Suprapubic skin (tissue), 4 donors: ENCODE data around the gene AHCYL1. TPM values are rescaled to one million over a fixed set of nuclear protein-coding genes. Genes with fewer than 3 reads are reported as not detected.

ENCODE experiments used
- DNase-seq, 2 donors: peaks; one replicate each; pipeline ENCODE4 v3.0.0-alpha.2; 2019; ENCODE audit warnings: low spot score in 2 of 2
- H3K27ac ChIP-seq: fragments of 200-600 bp; sonication (generic); one replicate; pipeline ENCODE4 v1.5.1; 2019
- H3K27me3 ChIP-seq: fragments of 200-600 bp; sonication (generic); one replicate; pipeline ENCODE4 v1.5.1; 2019
- H3K36me3 ChIP-seq: fragments of 200-600 bp; sonication (generic); one replicate; pipeline ENCODE4 v1.5.1; 2019
- H3K4me1 ChIP-seq: fragments of 200-600 bp; sonication (generic); one replicate; pipeline ENCODE4 v1.5.1; 2019
- H3K4me3 ChIP-seq: fragments of 200-600 bp; sonication (generic); one replicate; pipeline ENCODE4 v1.5.1; 2019; ENCODE audit warnings: mild to moderate bottlenecking
- H3K9me3 ChIP-seq: fragments of 200-600 bp; sonication (generic); one replicate; pipeline ENCODE4 v1.5.1; 2019
- CTCF ChIP-seq, 2 donors: fragments of 200-600 bp in 1 of 2; fragments of 450-650 bp in 1 of 2; sonication (generic) in 1 of 2; IDR thresholded peaks; one replicate each; pipeline ENCODE4 v1.5.1; 2016 to 2019; ENCODE audit warnings: antibody characterized with exemption in 2 of 2, mild to moderate bottlenecking in 1 of 2, moderate library complexity in 1 of 2
- EP300 ChIP-seq: sonication (generic); formaldehyde crosslinking; IDR thresholded peaks from one replicate; pipeline ENCODE4 v1.6.1; 2017; ENCODE audit warnings: antibody characterized with exemption
- POLR2A ChIP-seq, 2 donors: fragments of 450-650 bp; IDR thresholded peaks; one replicate each; pipeline ENCODE4 v1.6.1; 2017; ENCODE audit warnings: antibody characterized with exemption in 2 of 2, mild to moderate bottlenecking in 2 of 2, moderate library complexity in 2 of 2
- POLR2AphosphoS5 ChIP-seq, 3 donors: sonication (generic); formaldehyde crosslinking; IDR thresholded peaks; one replicate each; pipeline ENCODE4 v1.6.1; 2017; ENCODE audit warnings: antibody characterized with exemption in 3 of 3
- WGBS: methylation state at CpG from one replicate; pipeline ENCODE4 v1.1.5; 2018; 5-methylcytosine and 5-hydroxymethylcytosine counted together
- total RNA-seq, 4 donors: library from RNA; depleted of rRNA; stranded (reverse); fragments of >200 nt; gene quantifications; one replicate each; pipeline ENCODE4 v1.1.0, GENCODE V29; 2016

AHCYL1 gene
- total RNA-seq, 4 donors from 2014 or later: 37.7 to 50.4 (median 48.6) TPM

GRCh38 chr1:110070282-110070669 is 85.7 kb downstream of the AHCYL1 start:
- no peak for TF ChIP-seq CTCF (IDR thresholded peaks at IDR 0.05)
- no peak for TF ChIP-seq POLR2AphosphoS5 (IDR thresholded peaks at IDR 0.05)
- TF ChIP-seq POLR2A (IDR thresholded peaks at IDR 0.05): no peak
- no peak for TF ChIP-seq EP300
- WGBS: 22% methylated on average over 12 of the region's 52 CpGs
- H3K27me3 ChIP-seq: peaks cover 82% of the 10 kb centered on the region

DNA sequence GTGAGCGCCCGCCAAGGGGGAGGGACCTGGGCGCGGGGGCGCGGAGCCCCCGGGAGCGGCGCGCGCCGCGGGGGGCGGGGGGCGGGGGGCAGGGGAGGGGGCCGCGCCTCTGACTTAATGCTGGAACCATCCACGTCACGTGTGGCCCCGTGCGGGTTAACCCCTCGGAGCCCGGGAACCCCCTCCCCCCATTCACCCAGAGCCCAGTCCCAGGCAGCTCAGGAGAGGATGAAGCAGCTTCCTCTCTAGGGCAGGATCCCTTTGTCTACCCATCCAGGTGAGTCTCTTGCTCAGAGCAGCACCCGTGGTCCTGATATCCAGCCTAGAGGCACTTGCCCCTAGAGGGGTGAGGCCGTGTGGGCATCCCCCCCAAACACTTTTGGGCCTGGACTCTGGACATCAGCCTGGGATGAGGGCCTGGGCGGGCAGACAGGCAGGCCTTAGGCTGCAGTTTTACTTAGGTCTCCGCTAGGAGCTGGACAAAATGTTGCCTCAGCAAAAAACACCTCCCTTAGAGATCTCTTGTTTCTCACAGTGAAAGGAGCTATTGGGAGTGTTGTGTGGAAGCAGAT is 86.2 kb downstream of the AHCYL1 start, which contains the start of gene ALX3:
TSS of gene ALX3 (minus strand) at position 2 of the 572 bp plus-strand sequence. CDS start 60 bp downstream, outside the sequence.
- no peaks in the 10 kb centered on the region for H3K9me3 ChIP-seq
- H3K27ac ChIP-seq: no peak within 1 kb of the TSS
- H3K4me1 ChIP-seq: peaks cover 34% of the 10 kb centered on the region
- TF ChIP-seq EP300 (no peak), CTCF (IDR thresholded peaks at IDR 0.05) (no peak), POLR2A (IDR thresholded peaks at IDR 0.05) (no peak), POLR2AphosphoS5 (IDR thresholded peaks at IDR 0.05) (no peak)
- peaks cover 87% of the 10 kb centered on the region for H3K27me3 ChIP-seq
- H3K4me3 ChIP-seq: peak within 1 kb of the TSS; percentile 43
- DNase-seq: no peak
- 83% methylated on average over 2 of the region's 27 CpGs for WGBS
- H3K36me3 ChIP-seq: no peaks in the 10 kb centered on the region

More at GRCh38 chr1:110070282-110070669, 85.7 kb downstream of the AHCYL1 start:
- Histone ChIP-seq H3K4me3 (peak overlapping the region; percentile 43), H3K36me3 (no peaks in the 10 kb centered on the region), H3K9me3 (no peaks in the 10 kb centered on the region), H3K27ac (no peak overlapping the region), H3K4me1 (peaks cover 34% of the 10 kb centered on the region)
- no peak for DNase-seq

Other genes starting within 250 kb of the AHCYL1 start
- gene GSTM3, start 243.7 kb upstream of the AHCYL1 start, total RNA-seq: 100 to 1,000 TPM in 2 of 4 donors, 10 to 100 TPM in 2; 65.9 to 288 (median 114) TPM
- not detected for gene EPS8L3, start 220.8 kb upstream of the AHCYL1 start, total RNA-seq
- gene CSF1, start 73.9 kb upstream of the AHCYL1 start, total RNA-seq: 10 to 100 TPM; 12.6 to 39.1 (median 17.5) TPM
- gene STRIP1, start 49.9 kb downstream of the AHCYL1 start, total RNA-seq: 10 to 100 TPM; 43.0 to 71.0 (median 57.6) TPM
- gene ALX3, start 85.9 kb downstream of the AHCYL1 start, total RNA-seq: under 1 TPM in 2 of 4 donors, not detected in 2; 0.49 to 0.60 TPM
- 1 to 10 TPM in 2 of 4 donors, under 1 TPM in 1, not detected in 1; 0.48 to 1.8 (median 1.1) TPM for gene UBL4B, start 127.7 kb downstream of the AHCYL1 start, total RNA-seq
- 10 to 100 TPM in 2 of 4 donors, 1 to 10 TPM in 2; 5.2 to 18.6 (median 8.0) TPM for gene SLC6A17, start 165.7 kb downstream of the AHCYL1 start, total RNA-seq
- 10 to 100 TPM in 1 of 4 donors, 1 to 10 TPM in 3; 4.5 to 15.8 (median 7.4) TPM for gene KCNC4, start 225.5 kb downstream of the AHCYL1 start, total RNA-seq